ENCODE results near the gene AREL1. TPM values are rescaled to one million over a fixed set of nuclear protein-coding genes. Genes with fewer than 3 reads are reported as not detected.

Gene AREL1
- total RNA-seq, 2 experiments from 2014 or later = 30.6 to 35.9 TPM

DNA sequence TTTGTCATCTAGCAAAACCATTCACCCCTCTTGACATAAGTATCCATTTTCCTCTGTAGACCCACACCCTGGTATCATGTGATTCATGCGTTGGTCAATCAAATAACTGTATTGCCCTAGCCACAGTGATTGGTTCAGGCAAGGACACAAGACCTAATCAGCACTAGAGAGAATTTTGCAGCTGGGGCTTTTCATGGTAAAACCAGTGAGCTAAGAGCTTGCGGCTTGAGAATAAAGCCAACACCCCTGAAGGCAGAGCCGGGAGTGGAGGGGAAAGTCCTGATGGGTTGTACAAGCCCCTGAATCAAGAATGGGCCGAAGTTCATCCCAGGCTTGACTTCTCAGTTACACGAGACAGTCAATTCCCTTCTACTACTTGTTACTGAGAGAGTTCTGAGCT lies 67.6 kb downstream of the AREL1 start:
- intact Hi-C loops (cut with DNase I, micrococcal nuclease) = no loop called here
- POLR2A ChIA-PET = no interaction called here
- H3K27me3 Mint-ChIP-seq = no peaks in the 10 kb centered on the region

DNA sequence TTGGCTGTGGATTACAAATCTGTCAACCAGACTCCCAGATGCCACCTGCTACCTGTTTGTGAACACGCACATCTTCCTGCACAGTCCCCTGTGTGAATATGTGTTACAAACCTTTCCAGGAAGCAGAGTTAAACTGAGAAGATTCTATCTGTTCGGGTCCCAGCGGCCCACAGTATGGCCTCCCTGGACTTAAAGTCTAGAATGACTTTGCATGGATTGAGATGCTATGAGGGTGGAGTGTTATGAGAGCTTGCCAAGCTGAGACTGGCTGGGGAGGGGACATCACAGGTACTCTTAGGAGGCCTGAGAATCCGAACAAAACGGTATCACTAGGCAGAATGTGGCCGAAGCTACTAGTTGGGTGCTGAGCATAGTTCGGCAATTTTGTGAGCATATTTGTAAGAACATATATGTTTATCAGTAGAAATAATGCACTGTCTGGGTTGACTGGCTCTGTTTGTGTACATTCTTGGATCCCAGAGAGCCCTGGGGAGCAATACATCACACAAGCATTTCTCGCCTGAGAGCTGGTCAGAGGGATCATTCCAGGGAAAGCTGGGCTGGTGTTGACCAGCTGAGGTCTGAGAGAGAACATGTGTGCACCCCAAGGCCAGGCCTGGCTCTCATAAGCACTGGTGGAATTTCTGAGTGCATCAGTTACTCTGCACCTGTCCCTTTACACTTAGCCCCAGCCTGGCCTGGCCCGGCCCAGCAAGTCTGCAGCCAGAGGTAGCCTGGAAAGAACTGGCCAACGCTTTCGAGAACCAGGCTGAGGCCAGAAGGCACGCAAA lies 71.1 kb downstream of the AREL1 start:
- H3K4me3 Mint-ChIP-seq = no peak overlapping the region
- no peaks in the 10 kb centered on the region for H3K9me3 ChIP-seq (ENCODE audit: control insufficient read depth in 1 of 2, insufficient read depth in 1 of 2, low read length in 2 of 2)
- H3K36me3 ChIP-seq (ENCODE audit: insufficient read depth, low read length) = no peaks in the 10 kb centered on the region
- ChIA-PET POLR2A (no interaction called here), CTCF (interaction anchor here (1.1 kb wide), 1 partner anchor 33 kb away, joined by 3 read pairs; no protein-coding TSS in a partner anchor)
- H3K27ac Mint-ChIP-seq = no peak overlapping the region
- no peak overlapping the region for H3K27ac ChIP-seq (ENCODE audit: low read depth in 1 of 2, low read length in 2 of 2)
- H3K4me3 ChIP-seq (ENCODE audit: low read length) = no peak overlapping the region
- H3K4me1 Mint-ChIP-seq (ENCODE audit: low read depth) = no peaks in the 10 kb centered on the region
- H3K27me3 Mint-ChIP-seq = no peaks in the 10 kb centered on the region
- TF ChIP-seq CTCF (IDR thresholded peaks at IDR 0.05) = no peak
- no peak for DNase-seq
- H3K4me1 ChIP-seq (ENCODE audit: insufficient read depth, low read length) = no peaks in the 10 kb centered on the region
- H3K36me3 Mint-ChIP-seq (ENCODE audit: low read depth) = no peaks in the 10 kb centered on the region
- intact Hi-C loops (cut with DNase I, micrococcal nuclease) = no loop called here
- no peaks in the 10 kb centered on the region for H3K9me3 Mint-ChIP-seq
- H3K27me3 ChIP-seq (ENCODE audit: control insufficient read depth in 1 of 2, insufficient read depth in 2 of 2, low read length in 2 of 2) = no peaks in the 10 kb centered on the region
- ATAC-seq (ENCODE audit: poor library complexity) = no peak

More for the DNA sequence above, 67.6 kb downstream of the AREL1 start:
- Mint-ChIP-seq H3K27ac (no peak overlapping the region), H3K9me3 (no peaks in the 10 kb centered on the region), H3K4me1 (ENCODE audit: low read depth) (no peaks in the 10 kb centered on the region), H3K4me3 (no peak overlapping the region), H3K36me3 (ENCODE audit: low read depth) (no peaks in the 10 kb centered on the region)
- Histone ChIP-seq H3K4me1 (ENCODE audit: insufficient read depth, low read length) (no peaks in the 10 kb centered on the region), H3K27me3 (ENCODE audit: control insufficient read depth in 1 of 2, insufficient read depth in 2 of 2, low read length in 2 of 2) (no peaks in the 10 kb centered on the region), H3K4me3 (ENCODE audit: low read length) (no peak overlapping the region), H3K27ac (ENCODE audit: low read depth in 1 of 2, low read length in 2 of 2) (no peak overlapping the region), H3K36me3 (ENCODE audit: insufficient read depth, low read length) (no peaks in the 10 kb centered on the region), H3K9me3 (ENCODE audit: control insufficient read depth in 1 of 2, insufficient read depth in 1 of 2, low read length in 2 of 2) (no peaks in the 10 kb centered on the region)
- ATAC-seq (ENCODE audit: poor library complexity) = no peak
- no peak for DNase-seq
- CTCF ChIA-PET = interaction anchor here (1.3 kb wide), 1 partner anchor 37 kb away, joined by 4 read pairs; no protein-coding TSS in a partner anchor
- no peak for TF ChIP-seq CTCF (IDR thresholded peaks at IDR 0.05)

GRCh38 chr14:74638966-74639365 lies 73.9 kb downstream of the AREL1 start:
- Histone ChIP-seq H3K4me1 (ENCODE audit: insufficient read depth, low read length) (no peaks in the 10 kb centered on the region), H3K9me3 (ENCODE audit: control insufficient read depth in 1 of 2, insufficient read depth in 1 of 2, low read length in 2 of 2) (no peaks in the 10 kb centered on the region), H3K27me3 (ENCODE audit: control insufficient read depth in 1 of 2, insufficient read depth in 2 of 2, low read length in 2 of 2) (no peaks in the 10 kb centered on the region), H3K27ac (ENCODE audit: low read depth in 1 of 2, low read length in 2 of 2) (no peak overlapping the region), H3K36me3 (ENCODE audit: insufficient read depth, low read length) (no peaks in the 10 kb centered on the region), H3K4me3 (ENCODE audit: low read length) (no peak overlapping the region)
- no peaks in the 10 kb centered on the region for H3K36me3 Mint-ChIP-seq (ENCODE audit: low read depth)
- DNase-seq (no peak), ATAC-seq (ENCODE audit: poor library complexity) (no peak)
- ChIA-PET CTCF (interaction anchor here (1.4 kb wide), 1 partner anchor 20 kb away, joined by 3 read pairs; no protein-coding TSS in a partner anchor), POLR2A (no interaction called here)
- no peaks in the 10 kb centered on the region for H3K4me1 Mint-ChIP-seq (ENCODE audit: low read depth)
- intact Hi-C loops (cut with DNase I, micrococcal nuclease) = no loop called here
- TF ChIP-seq CTCF (IDR thresholded peaks at IDR 0.05) = no peak
- H3K27ac Mint-ChIP-seq = no peak overlapping the region
- peaks cover 4% of the 10 kb centered on the region for H3K27me3 Mint-ChIP-seq
- no peak overlapping the region for H3K4me3 Mint-ChIP-seq
- no peaks in the 10 kb centered on the region for H3K9me3 Mint-ChIP-seq

Data from CD4-positive, alpha-beta T cell (primary cell).